Loucy (cell line): ENCODE data around the gene PSMF1.

ENCODE experiments used
- H2AFZ ChIP-seq: fragments of 200-600 bp; sonication (generic); 2 replicates; pipeline ENCODE4 v1.6.0; 2016; ENCODE audit warnings: antibody characterized with exemption, mild to moderate bottlenecking, low read length, moderate library complexity
- H3F3A ChIP-seq: fragments of 200-600 bp; 2 replicates; pipeline ENCODE4 v1.6.0; 2016; ENCODE audit warnings: antibody characterized with exemption, low read depth, mild to moderate bottlenecking
- H3K27me3 ChIP-seq: fragments of 200-600 bp; sonication (generic); 2 replicates; pipeline ENCODE4 v1.6.1; 2014; ENCODE audit warnings: low read length, mild to moderate bottlenecking; ENCODE audit not compliant: insufficient read depth, poor library complexity, severe bottlenecking
- H3K36me3 ChIP-seq: fragments of 200-600 bp; sonication (generic); 2 replicates; pipeline ENCODE4 v1.6.1; 2016; ENCODE audit warnings: low read length; ENCODE audit not compliant: insufficient read depth
- H3K4me1 ChIP-seq: fragments of 200-600 bp; sonication (generic); 2 replicates; pipeline ENCODE4 v1.5.1; 2014; ENCODE audit warnings: low read length, mild to moderate bottlenecking; ENCODE audit not compliant: insufficient read depth, poor library complexity, severe bottlenecking
- H3K4me2 ChIP-seq: fragments of 200-600 bp; sonication (generic); 2 replicates; pipeline ENCODE4 v1.6.0; 2014; ENCODE audit warnings: antibody characterized with exemption, low read length, low read depth, mild to moderate bottlenecking; ENCODE audit not compliant: poor library complexity, severe bottlenecking
- H3K4me3 ChIP-seq: fragments of 200-600 bp; sonication (generic); 2 replicates; pipeline ENCODE4 v1.5.1; 2014; ENCODE audit warnings: low read length, mild to moderate bottlenecking, mixed read lengths; ENCODE audit not compliant: poor library complexity, severe bottlenecking
- H3K79me2 ChIP-seq: fragments of 200-600 bp; sonication (generic); 2 replicates; pipeline ENCODE4 v1.6.1; 2014; ENCODE audit warnings: low read length; ENCODE audit not compliant: insufficient read depth
- H3K9ac ChIP-seq: fragments of 200-600 bp; sonication (generic); 2 replicates; pipeline ENCODE4 v1.6.0; 2014; ENCODE audit warnings: mild to moderate bottlenecking, low read depth, low read length, moderate library complexity; ENCODE audit not compliant: poor library complexity, severe bottlenecking
- H3K9me2 ChIP-seq: fragments of 200-600 bp; sonication (generic); replicated peaks from 2 replicates; pipeline ENCODE4 v1.6.1; 2016; ENCODE audit warnings: low read depth, low read length, mixed read lengths
- H3K9me3 ChIP-seq: fragments of 200-600 bp; sonication (generic); 2 replicates; pipeline ENCODE4 v1.6.1; 2014; ENCODE audit warnings: mild to moderate bottlenecking, antibody characterized with exemption, low read length, low read depth; ENCODE audit not compliant: insufficient read depth
- H4K20me1 ChIP-seq: fragments of 200-600 bp; sonication (generic); 2 replicates; pipeline ENCODE4 v1.6.0; 2014; ENCODE audit warnings: antibody characterized with exemption, low read length, mild to moderate bottlenecking; ENCODE audit not compliant: insufficient read depth, poor library complexity, severe bottlenecking
- EZH2phosphoT487 ChIP-seq: fragments of 200-600 bp; IDR thresholded peaks from 2 replicates; pipeline ENCODE4 v1.6.1; 2018; ENCODE audit warnings: antibody characterized with exemption, mild to moderate bottlenecking, moderate library complexity, borderline replicate concordance
- TF ChIP-seq, protein P1 (sequence below): fragments of 200-600 bp; sonication (generic); conservative IDR thresholded peaks from 2 replicates; pipeline ENCODE4 v1.5.1; 2014; ENCODE audit warnings: mild to moderate bottlenecking, antibody characterized with exemption, low read length

PSMF1 gene

GRCh38 chr20:1127840-1128239 is 9.4 kb downstream of the PSMF1 start:
- Histone ChIP-seq H3K36me3 (peaks cover 70% of the 10 kb centered on the region), H4K20me1 (peaks cover 13% of the 10 kb centered on the region), H3K4me2 (no peak overlapping the region), H3K9ac (no peak overlapping the region), H3K4me1 (peaks cover 14% of the 10 kb centered on the region), H2AFZ (no peak overlapping the region), H3K27me3 (no peaks in the 10 kb centered on the region), H3K4me3 (no peak overlapping the region), H3F3A (no peaks in the 10 kb centered on the region), H3K9me3 (no peaks in the 10 kb centered on the region; the same call in 1 of the 2 replicates), H3K9me2 (no peaks in the 10 kb centered on the region), H3K79me2 (peaks cover 27% of the 10 kb centered on the region)
- TF ChIP-seq EZH2phosphoT487, result no peak
- TF ChIP-seq, protein P1, sequence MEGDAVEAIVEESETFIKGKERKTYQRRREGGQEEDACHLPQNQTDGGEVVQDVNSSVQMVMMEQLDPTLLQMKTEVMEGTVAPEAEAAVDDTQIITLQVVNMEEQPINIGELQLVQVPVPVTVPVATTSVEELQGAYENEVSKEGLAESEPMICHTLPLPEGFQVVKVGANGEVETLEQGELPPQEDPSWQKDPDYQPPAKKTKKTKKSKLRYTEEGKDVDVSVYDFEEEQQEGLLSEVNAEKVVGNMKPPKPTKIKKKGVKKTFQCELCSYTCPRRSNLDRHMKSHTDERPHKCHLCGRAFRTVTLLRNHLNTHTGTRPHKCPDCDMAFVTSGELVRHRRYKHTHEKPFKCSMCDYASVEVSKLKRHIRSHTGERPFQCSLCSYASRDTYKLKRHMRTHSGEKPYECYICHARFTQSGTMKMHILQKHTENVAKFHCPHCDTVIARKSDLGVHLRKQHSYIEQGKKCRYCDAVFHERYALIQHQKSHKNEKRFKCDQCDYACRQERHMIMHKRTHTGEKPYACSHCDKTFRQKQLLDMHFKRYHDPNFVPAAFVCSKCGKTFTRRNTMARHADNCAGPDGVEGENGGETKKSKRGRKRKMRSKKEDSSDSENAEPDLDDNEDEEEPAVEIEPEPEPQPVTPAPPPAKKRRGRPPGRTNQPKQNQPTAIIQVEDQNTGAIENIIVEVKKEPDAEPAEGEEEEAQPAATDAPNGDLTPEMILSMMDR, result no peak

DNA sequence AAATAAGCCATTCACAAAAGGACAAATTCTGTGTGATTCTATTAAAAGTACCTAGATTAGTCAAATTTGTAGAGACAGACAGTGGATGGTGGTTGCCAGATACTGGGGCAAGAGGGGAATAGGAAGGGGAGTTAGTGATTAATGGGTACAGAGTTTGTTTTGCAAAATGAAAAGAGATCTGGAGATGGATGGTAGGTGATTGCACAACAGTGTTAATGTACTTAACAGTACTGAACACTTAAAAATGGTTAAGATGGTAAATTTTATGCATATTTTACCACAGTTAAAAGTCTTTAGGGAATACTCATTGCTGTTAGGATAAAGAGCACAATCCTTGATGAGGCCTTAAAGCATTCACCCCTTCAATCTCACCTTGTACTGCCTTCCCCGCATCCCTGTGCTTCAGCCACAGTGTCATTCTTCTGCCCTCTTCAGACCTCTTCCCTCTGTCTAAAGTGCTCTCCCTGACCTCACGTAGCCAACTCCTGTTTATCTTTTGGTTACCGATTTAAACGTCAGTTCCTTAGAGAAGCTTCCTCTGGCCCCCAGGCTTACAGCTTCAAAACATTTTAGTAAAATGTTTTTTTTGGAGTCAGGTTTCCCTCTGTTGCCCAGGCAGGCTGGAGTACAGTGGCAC is 11.8 kb downstream of the PSMF1 start:
- peaks cover 5% of the 10 kb centered on the region; the same call in 1 of the 2 replicates for H3K79me2 ChIP-seq
- no peaks in the 10 kb centered on the region for H3K27me3 ChIP-seq
- peaks cover 4% of the 10 kb centered on the region for H4K20me1 ChIP-seq
- no peaks in the 10 kb centered on the region for H3K9me2 ChIP-seq
- H3F3A ChIP-seq, result no peaks in the 10 kb centered on the region
- peaks cover 10% of the 10 kb centered on the region for H3K4me1 ChIP-seq
- TF ChIP-seq, protein P1, result no peak
- TF ChIP-seq EZH2phosphoT487, result no peak
- H3K36me3 ChIP-seq, result peaks cover 79% of the 10 kb centered on the region
- H3K4me3 ChIP-seq, result no peak overlapping the region
- no peak overlapping the region for H3K9ac ChIP-seq
- no peaks in the 10 kb centered on the region; the same call in 1 of the 2 replicates for H3K9me3 ChIP-seq
- H2AFZ ChIP-seq, result no peak overlapping the region
- no peak overlapping the region for H3K4me2 ChIP-seq

GRCh38 chr20:1130847-1131246 is 12.4 kb downstream of the PSMF1 start:
- H3K9me2 ChIP-seq, result no peaks in the 10 kb centered on the region
- H3K4me2 ChIP-seq, result no peak overlapping the region

More at GRCh38 chr20:1130847-1131246, 12.4 kb downstream of the PSMF1 start:
- H3K9me3 ChIP-seq, result no peaks in the 10 kb centered on the region; the same call in 1 of the 2 replicates
- no peak overlapping the region for H3K9ac ChIP-seq
- H2AFZ ChIP-seq, result no peak overlapping the region
- H3K36me3 ChIP-seq, result peaks cover 80% of the 10 kb centered on the region
- H3K79me2 ChIP-seq, result no peaks in the 10 kb centered on the region; the same call in 1 of the 2 replicates
- no peaks in the 10 kb centered on the region for H3F3A ChIP-seq
- H3K4me3 ChIP-seq, result no peak overlapping the region
- H3K4me1 ChIP-seq, result peaks cover 10% of the 10 kb centered on the region
- H4K20me1 ChIP-seq, result peaks cover 4% of the 10 kb centered on the region
- no peak for TF ChIP-seq EZH2phosphoT487
- TF ChIP-seq, protein P1, result no peak
- H3K27me3 ChIP-seq, result no peaks in the 10 kb centered on the region
